GM12892 (cell line): ENCODE data around the gene VGLL1.

Source experiments
- DNase-seq: peaks from one replicate; pipeline ENCODE4 v3.0.0; 2011; ENCODE audit not compliant: insufficient read length
- FAIRE-seq: peaks from 2 replicates; lab custom pipeline; 2011; peaks lifted over from hg19 to GRCh38; lab: Jason Lieb, UNC
- POLR2A ChIP-seq: IDR thresholded peaks from 2 replicates; pipeline ENCODE4 v1.6.1; 2011; ENCODE audit warnings: low read depth, low read length, control low read depth
- POLR2AphosphoS5 ChIP-seq: IDR thresholded peaks from 2 replicates; pipeline ENCODE4 v1.6.1; 2011; ENCODE audit warnings: low read depth, low read length, control low read depth
- TAF1 ChIP-seq: IDR thresholded peaks from 2 replicates; pipeline ENCODE4 v1.6.1; 2011; ENCODE audit warnings: low read depth, mild to moderate bottlenecking, control low read depth, low read length, borderline replicate concordance

Gene VGLL1

GRCh38 chrX:136600059-136600458 is 68.0 kb downstream of the VGLL1 start:
- FAIRE-seq, result no peak

More at GRCh38 chrX:136600059-136600458, 68.0 kb downstream of the VGLL1 start:
- TF ChIP-seq TAF1 (no peak), POLR2A (no peak), POLR2AphosphoS5 (no peak)
- DNase-seq, result no peak
